Measurements from ENCODE around the gene TNFAIP8.

Gene TNFAIP8

GRCh38 chr5:119328753-119329602 lies 26.8 kb upstream of the TNFAIP8 start:
- peak in 1 of 3 experiments; percentile 50 for DNase-seq (ENCODE audit: low read depth in 3 of 3)

DNA sequence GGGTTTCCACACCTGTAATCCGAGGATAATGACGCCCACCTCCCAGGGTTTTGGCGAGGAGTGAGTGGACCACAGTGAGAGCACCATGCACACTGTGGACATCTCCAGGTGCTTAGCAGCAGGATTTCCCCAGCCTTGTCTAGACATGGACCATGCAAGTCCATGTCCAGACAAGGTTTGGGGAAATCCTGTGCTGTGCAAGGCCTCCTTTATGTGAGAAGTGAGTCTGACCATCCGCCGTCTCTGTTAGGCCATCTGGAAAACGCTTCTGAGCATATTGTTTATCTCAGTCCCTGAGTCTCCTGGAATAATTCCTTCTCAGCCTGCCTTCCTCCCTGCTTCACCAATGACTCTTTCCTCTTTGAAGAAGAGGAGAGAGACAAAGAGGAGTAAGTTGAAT lies 26.2 kb upstream of the TNFAIP8 start:
- DNase-seq (ENCODE audit: low read depth in 3 of 3), result no peak

GRCh38 chr5:119330367-119331183 lies 25.2 kb upstream of the TNFAIP8 start:
- peak in 2 of 3 experiments; percentile 44 to 54 for DNase-seq (ENCODE audit: low read depth in 3 of 3)

DNA sequence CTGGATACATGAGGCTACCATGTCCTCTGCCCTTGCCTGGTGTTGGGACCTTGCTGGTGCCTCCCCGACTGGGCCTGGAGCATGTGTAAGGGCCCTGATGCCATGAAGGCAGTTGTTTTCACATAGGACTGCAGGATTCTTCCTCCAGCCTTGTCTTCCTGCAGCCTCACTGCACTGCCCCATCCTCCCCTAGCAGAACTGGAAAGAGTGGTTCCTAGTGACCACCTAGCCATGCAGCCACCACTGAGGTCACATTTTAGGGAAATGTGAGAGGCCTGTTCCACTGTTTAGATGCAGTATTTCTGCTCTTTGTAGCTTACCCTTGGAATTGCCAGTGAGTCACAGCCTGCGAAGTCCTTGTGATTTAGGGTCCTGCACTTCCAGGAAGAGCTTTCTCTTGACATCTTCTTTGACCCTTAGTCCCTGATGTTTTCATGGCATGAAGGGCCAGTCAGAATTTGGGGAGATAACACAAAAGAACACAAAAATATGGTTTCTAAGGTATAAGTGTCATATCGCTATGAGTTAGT lies 24.2 kb upstream of the TNFAIP8 start:
- no peak for DNase-seq (ENCODE audit: low read depth in 3 of 3)

DNA sequence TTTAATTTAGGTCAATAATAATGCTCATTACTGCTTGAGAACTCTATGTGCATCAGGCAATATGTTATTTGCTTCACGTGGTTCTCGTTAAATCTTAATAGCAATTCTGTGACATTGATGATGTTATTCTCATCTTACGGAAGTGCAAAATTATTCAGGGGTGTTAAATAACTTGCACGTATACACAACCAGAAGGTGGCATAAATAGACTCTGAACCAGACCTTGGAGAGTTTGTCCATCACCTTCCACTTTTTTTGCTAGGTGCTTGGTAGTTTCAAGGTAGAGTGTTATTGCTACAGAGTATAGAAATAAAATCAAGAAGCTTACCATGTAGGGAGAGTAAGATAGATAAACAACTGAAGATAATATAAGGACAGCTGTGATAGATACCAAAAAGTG lies 23.6 kb upstream of the TNFAIP8 start:
- DNase-seq (ENCODE audit: low read depth in 3 of 3), result no peak

DNA sequence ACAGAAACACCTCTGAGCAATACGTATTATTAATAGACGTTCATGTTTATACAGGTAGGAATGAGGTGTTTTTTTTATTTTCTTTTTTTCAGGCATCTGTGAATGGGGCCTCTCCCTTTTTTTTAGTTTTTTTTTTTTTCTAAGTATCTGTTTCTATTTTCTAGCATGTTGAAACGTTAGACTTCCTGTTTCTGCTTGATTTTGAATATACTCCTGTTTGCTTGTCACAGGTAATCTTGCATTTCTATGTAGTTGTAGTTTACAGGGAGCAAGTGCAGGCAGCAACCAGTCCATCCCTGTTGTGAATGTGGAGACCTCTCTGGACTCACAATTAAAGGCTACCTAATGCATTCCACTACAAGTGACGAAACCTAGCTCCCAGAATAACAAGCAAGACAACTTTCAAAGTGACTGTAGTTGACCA lies 22.8 kb upstream of the TNFAIP8 start:
- DNase-seq (ENCODE audit: low read depth in 3 of 3), result no peak

DNA sequence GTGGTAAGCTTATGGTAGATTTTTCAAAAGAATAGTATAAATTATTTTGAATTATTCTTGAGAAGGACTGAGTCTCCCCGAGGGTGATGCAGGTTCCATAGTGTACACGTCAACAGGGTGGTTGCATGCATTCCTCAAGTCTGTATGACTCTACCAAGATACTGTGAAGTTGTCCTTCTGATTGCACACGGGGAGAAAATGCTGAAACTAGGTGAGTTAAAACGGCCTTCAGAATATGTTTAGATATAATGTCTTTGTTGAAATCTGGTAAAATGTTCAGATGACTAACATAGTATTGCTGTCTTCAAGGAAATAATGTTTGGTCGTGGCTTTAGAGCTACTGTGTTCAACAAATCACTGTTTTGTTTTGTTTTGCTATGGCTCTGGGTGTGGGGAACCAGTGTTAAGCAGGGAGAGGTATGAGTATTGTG lies 22.4 kb upstream of the TNFAIP8 start:
- DNase-seq (ENCODE audit: low read depth in 3 of 3), result no peak

- no peak for DNase-seq (ENCODE audit: low read depth in 3 of 3)
Observed at GRCh38 chr5:119335261-119335677, 20.6 kb upstream of the TNFAIP8 start.

DNA sequence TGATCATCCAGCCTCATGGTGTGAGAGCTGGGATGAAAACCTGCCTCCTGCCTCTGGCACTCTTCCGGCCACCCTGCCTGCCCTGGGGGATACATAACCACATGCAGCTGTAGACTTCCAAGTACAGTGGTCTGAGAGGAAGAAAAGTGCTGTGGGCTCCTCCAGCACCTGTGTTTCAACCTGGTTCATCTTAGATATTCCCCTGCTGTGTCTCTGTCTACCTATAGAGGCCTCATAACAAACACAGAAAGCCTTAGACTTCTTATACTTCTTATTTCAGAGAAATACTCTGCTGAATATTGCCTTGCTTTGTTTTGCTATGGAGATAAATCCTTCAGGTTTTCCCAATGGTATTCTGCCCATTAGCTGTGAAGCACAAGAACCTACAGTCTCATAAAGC lies 19.6 kb upstream of the TNFAIP8 start:
- no peak for DNase-seq (ENCODE audit: low read depth in 3 of 3)

DNA sequence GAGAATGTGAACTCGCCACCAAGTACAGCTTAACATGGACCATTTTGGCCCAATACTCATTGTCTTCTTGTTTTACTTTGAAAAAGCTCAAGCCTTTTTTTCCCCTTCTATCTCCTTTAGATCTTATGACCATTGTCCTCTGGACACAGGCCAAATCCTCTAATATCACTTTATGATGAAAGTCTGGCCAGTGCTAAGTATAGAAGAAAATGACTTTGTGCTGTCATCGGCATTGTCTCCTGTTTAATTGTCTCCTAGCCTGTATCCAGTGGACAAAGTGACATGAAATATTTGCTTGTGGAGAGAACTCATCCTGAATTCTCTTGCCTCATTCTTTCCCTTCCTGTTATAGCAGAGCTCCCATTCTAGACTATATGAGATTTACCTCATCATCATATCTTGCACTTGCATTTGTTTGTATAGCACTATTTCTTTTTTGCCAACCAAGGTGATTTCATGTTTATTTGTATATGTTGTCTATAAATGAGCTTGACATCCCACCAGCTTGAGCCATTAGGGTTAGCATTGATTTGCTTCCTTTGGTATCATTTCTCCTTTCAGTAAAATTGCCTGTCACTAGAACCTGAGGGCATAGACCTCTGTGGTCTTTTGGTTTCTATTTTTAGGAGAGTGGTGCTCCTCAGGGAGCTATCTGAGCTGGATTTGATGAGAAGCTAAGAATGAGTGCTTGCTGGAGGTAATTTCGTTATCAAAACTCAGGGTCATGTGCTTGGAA lies 18.8 kb upstream of the TNFAIP8 start:
- DNase-seq (ENCODE audit: low read depth in 3 of 3), result no peak

DNA sequence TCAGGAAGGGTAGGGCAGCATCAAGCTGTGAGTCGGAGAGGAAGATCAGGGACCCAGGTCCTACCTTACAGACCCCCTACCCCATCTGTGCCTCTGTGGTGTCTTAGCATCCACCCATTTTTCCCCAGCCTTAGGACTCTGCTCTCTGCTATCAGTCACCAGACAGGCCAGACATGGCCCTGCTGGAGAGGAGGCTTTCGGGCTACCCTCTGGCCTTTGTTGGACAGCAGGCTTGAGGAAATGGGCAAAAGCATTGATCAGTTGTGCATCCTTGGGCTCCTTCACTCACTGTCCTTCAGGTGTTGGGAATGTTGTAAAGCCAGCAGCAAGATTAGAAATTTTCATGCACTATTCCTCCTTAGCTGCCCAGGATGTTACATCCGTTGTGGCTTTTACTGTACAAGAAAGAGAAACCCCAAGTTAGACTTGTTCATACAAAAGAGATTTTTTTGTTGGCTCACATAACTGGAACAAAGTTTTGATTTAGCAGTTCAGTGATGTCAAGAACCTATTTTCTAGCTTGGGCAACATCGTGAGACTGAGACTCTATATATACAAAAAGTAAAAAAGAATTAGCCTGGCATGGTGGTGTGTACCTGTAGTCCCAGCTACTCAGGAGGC lies 17.4 kb upstream of the TNFAIP8 start:
- no peak for DNase-seq (ENCODE audit: low read depth in 3 of 3)

DNA sequence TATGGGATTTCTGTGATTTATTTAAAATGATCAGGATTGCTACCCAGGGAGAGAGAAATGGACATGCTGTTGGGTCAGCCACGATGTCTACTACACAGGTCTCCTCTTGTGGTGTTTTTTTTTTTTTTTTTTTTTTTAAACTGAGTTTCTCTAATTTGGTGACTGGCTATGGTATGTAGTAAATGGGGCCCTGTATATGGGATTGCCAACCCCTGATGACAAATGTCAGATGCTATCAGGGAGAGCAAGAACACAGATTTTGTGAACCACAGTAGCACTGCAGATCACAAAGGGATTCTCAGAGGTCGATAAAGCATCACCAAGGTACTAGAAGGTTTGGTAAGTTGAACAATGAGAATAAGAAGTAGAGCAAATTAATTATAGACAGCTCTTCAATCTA lies 16.5 kb upstream of the TNFAIP8 start:
- no peak for DNase-seq (ENCODE audit: low read depth in 3 of 3)

GRCh38 chr5:119339965-119340364 lies 15.9 kb upstream of the TNFAIP8 start:
- DNase-seq (ENCODE audit: low read depth in 3 of 3), result no peak

DNA sequence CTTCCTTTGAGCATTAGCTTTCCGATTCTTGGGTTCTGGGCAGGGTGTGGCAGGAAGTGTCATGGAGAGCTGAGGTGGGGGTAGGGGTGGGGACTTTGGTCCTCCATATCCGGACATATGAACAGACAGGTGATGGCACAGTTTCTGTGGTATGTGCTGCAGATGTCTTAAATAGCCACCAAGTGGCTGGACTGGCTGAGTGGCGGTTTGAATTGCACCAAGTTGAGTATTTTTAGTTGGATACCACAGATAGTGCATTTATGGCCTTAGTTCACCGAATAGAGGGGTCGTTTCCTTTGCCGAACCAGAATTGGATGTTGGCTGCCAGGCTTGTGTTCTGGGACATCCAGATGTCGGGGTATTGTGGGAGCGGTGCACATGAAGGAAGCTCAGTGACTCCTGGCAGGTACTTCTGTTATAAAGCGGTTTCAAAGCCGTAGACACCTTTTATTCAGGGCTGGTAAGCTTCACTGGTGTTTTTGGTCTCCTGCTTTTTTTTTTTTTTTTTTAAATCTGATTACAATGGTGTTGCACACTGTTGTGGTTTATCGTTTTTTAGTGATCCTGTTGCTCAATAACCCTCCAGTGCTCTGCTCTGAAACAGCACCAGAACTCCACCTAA lies 15.1 kb upstream of the TNFAIP8 start:
- DNase-seq (ENCODE audit: low read depth in 3 of 3), result peak in 1 of 3 experiments; percentile 54

- no peak for DNase-seq (ENCODE audit: low read depth in 3 of 3)
Observed at GRCh38 chr5:119341452-119342349, 14.1 kb upstream of the TNFAIP8 start.

DNA sequence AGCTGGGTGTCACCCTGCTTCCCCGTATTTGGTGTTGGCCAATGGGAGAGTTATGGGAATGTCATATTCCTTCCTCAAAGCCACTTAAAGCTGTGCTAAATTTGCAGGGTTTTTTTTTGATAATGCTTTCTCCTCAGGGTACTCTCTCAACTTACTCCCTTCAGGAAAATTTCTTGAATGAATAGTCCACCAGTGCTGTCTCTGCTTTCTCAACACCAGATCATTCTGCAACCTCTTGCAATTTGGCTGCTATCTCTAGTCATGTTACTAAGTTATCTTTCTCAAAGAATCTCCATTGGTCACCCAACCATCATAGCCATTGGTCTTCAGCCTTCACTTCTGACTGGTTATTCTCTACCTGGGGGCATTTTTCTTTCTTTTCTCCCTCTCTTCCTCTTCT lies 13.4 kb upstream of the TNFAIP8 start:
- DNase-seq (ENCODE audit: low read depth in 3 of 3), result no peak

DNA sequence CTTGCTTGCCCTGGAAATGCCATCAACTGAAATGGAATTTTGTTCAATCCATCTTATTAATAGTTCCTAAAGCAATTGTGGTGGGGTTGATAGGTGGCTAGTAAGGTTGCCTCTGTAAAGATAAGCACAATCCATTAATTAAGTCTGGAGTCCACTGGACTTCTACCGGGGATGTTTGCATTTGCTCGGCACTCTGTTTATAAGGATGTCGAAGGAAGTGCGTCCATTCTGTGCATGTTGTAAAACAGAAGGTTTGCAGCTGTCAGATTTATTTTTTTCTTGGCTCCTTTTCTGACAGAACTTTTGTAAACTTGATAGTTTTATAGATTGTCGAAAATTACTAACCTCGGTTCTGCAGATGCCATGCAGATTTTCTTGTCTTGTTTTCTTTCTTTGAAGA lies 12.8 kb upstream of the TNFAIP8 start:
- no peak for DNase-seq (ENCODE audit: low read depth in 3 of 3)

- DNase-seq (ENCODE audit: low read depth in 3 of 3), result peak in 2 of 3 experiments; percentile 51 to 60
Observed at GRCh38 chr5:119343766-119344165, 12.1 kb upstream of the TNFAIP8 start.

GRCh38 chr5:119344231-119344630 lies 11.6 kb upstream of the TNFAIP8 start:
- DNase-seq (ENCODE audit: low read depth in 3 of 3), result no peak

DNA sequence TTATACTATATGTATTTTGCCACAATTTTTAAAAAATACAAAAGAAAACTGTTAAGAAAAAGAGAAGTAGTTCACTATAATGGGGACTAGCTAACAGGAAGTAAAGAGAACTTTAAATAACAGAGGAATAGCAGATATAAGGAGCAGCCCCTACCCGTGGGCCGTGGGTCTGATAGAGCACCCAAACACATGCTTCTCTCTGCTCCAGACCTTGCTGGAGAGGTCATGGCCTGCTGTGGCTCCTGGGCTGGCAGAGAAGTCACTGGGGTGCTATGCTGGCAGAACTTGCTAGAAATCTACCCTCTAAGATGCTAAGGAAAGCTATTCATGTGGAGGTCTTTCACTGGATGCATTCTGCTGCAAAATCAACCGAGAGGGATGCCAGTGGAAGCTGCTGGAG lies 10.0 kb upstream of the TNFAIP8 start:
- DNase-seq (ENCODE audit: low read depth in 3 of 3), result no peak
